Measurements from ENCODE around the gene GRK3.

- TF ChIP-seq SUZ12 (IDR thresholded peaks at IDR 0.05) (no peak), HDGF (IDR thresholded peaks at IDR 0.05; ENCODE audit: borderline replicate concordance) (no peak)
Observed at GRCh38 chr22:25765016-25765367, 200.5 kb downstream of the GRK3 start.
